OCI-LY7 (cell line): Measurements from ENCODE around the gene CACNA1I. TPM values are rescaled to one million over a fixed set of nuclear protein-coding genes. Genes with fewer than 3 reads are reported as not detected.

Experiments
- BruUV-seq: library from RNA; stranded (reverse); fragments of 400-500 nt; replicated peaks from 2 replicates; lab custom pipeline; 2021; lab: Mats Ljungman, UMichigan
- CTCF ChIA-PET: fragments of 300-600 bp; sonication (Branson Sonifier 250); formaldehyde crosslinking; loops from one replicate; lab custom pipeline; 2022; ENCODE audit warnings: antibody characterized with exemption; ENCODE audit not compliant: unreplicated experiment; lab: Charles Lee
- POLR2A ChIA-PET: fragments of 300-600 bp; sonication (Branson Sonifier 250); formaldehyde crosslinking; loops from one replicate; lab custom pipeline; 2022; ENCODE audit warnings: antibody characterized with exemption; lab: Charles Lee
- DNase-seq: peaks from one replicate; pipeline ENCODE4 v3.0.0-alpha.2; 2015; ENCODE audit warnings: low spot score
- H2AFZ ChIP-seq: fragments of 200-600 bp; sonication (generic), shearing (Covaris generic); 2 replicates; pipeline ENCODE4 v1.6.1; 2014; ENCODE audit warnings: mild to moderate bottlenecking, antibody characterized with exemption, low read length, moderate library complexity
- H3K27ac ChIP-seq: fragments of 200-600 bp; sonication (generic); 2 replicates; pipeline ENCODE4 v1.5.1; 2014; ENCODE audit warnings: mixed run types, low read depth, mild to moderate bottlenecking, moderate library complexity, low read length, inconsistent platforms; ENCODE audit not compliant: poor library complexity, severe bottlenecking
- H3K36me3 ChIP-seq: fragments of 200-600 bp; sonication (generic); 2 replicates; pipeline ENCODE4 v1.6.1; 2014; ENCODE audit warnings: mild to moderate bottlenecking, antibody characterized with exemption, low read length, moderate library complexity, mixed read lengths; ENCODE audit not compliant: insufficient read depth
- H3K4me1 ChIP-seq: fragments of 200-600 bp; sonication (generic); 2 replicates; pipeline ENCODE4 v1.5.1; 2014; ENCODE audit warnings: mild to moderate bottlenecking, low read length; ENCODE audit not compliant: insufficient read depth, poor library complexity, severe bottlenecking
- H3K4me2 ChIP-seq: fragments of 200-600 bp; sonication (generic); 2 replicates; pipeline ENCODE4 v1.6.1; 2014; ENCODE audit warnings: mild to moderate bottlenecking, low read length
- H3K4me3 ChIP-seq: fragments of 200-600 bp; sonication (generic); 2 replicates; pipeline ENCODE4 v1.5.1; 2014; ENCODE audit warnings: mild to moderate bottlenecking, low read depth, low read length; ENCODE audit not compliant: poor library complexity, severe bottlenecking
- H3K79me2 ChIP-seq: fragments of 200-600 bp; sonication (generic); 2 replicates; pipeline ENCODE4 v1.6.1; 2016; ENCODE audit warnings: low read depth, mild to moderate bottlenecking, low read length, moderate library complexity, mixed read lengths; ENCODE audit not compliant: insufficient read depth
- H3K9me2 ChIP-seq: fragments of 200-600 bp; sonication (generic); 2 replicates; pipeline ENCODE4 v1.6.1; 2016; ENCODE audit warnings: mild to moderate bottlenecking, low read length, mixed read lengths; ENCODE audit not compliant: insufficient read depth
- H3K9me3 ChIP-seq: fragments of 200-600 bp; sonication (generic); 2 replicates; pipeline ENCODE4 v1.6.1; 2014; ENCODE audit warnings: mild to moderate bottlenecking, mixed run types, low read length, mixed read lengths
- H4K20me1 ChIP-seq: fragments of 200-600 bp; sonication (generic); 2 replicates; pipeline ENCODE4 v1.6.1; 2014; ENCODE audit warnings: mild to moderate bottlenecking, antibody characterized with exemption, low read length, moderate library complexity, mixed read lengths; ENCODE audit not compliant: insufficient read depth
- CTCF ChIP-seq: fragments of 200-600 bp; sonication (generic); conservative IDR thresholded peaks from 2 replicates; pipeline ENCODE4 v1.5.1; 2014; ENCODE audit warnings: mild to moderate bottlenecking, antibody characterized with exemption, low read length, moderate library complexity, mixed read lengths
- EZH2phosphoT487 ChIP-seq: fragments of 200-600 bp; sonication (generic); IDR thresholded peaks from 2 replicates; pipeline ENCODE4 v1.6.1; 2018; ENCODE audit warnings: low read depth, borderline replicate concordance, mild to moderate bottlenecking, mixed run types, antibody characterized with exemption, low read length, moderate library complexity, mixed read lengths
- intact Hi-C: fragments of 100-400 bp; cut with micrococcal nuclease; formaldehyde crosslinking; loops from one replicate; pipeline ENCODE4 v1.10.0; 2022; ENCODE audit not compliant: unreplicated experiment
- total RNA-seq, 2 experiments: library from RNA; depleted of rRNA in 1 of 2; stranded (reverse); fragments of >200 nt in 1 of 2; shearing (Covaris generic) in 1 of 2; gene quantifications; 2 replicates each; pipeline ENCODE4 v1.2.3, GENCODE V29; 2014 to 2022

The CACNA1I gene
- total RNA-seq, 2 experiments from 2014 or later, result 0.03 TPM; not detected in 1

- Histone ChIP-seq H3K4me2 (no peak overlapping the region), H3K79me2 (no peaks in the 10 kb centered on the region), H3K27ac (no peak overlapping the region), H3K4me1 (no peaks in the 10 kb centered on the region), H4K20me1 (no peaks in the 10 kb centered on the region), H3K4me3 (no peak overlapping the region), H2AFZ (no peak overlapping the region), H3K9me3 (no peaks in the 10 kb centered on the region), H3K9me2 (no peaks in the 10 kb centered on the region), H3K36me3 (no peaks in the 10 kb centered on the region)
- CTCF ChIA-PET, result no interaction called here
- no TSS peak for BruUV-seq
- no peak for DNase-seq
- intact Hi-C loops, result no loop called here
- TF ChIP-seq CTCF (no peak), EZH2phosphoT487 (no peak)
- POLR2A ChIA-PET, result interaction anchor here (0.6 kb wide), 1 partner anchor 872 kb away, joined by 3 read pairs; no protein-coding TSS in a partner anchor
Measured at GRCh38 chr22:39646398-39647063, 76.0 kb downstream of the CACNA1I start.

- no peak overlapping the region for H3K27ac ChIP-seq
- TF ChIP-seq EZH2phosphoT487 (no peak), CTCF (no peak)
- no peaks in the 10 kb centered on the region for H3K36me3 ChIP-seq
- H4K20me1 ChIP-seq, result no peaks in the 10 kb centered on the region
- no TSS peak for BruUV-seq
- no peak for DNase-seq
- no peaks in the 10 kb centered on the region for H3K4me1 ChIP-seq
- ChIA-PET CTCF (no interaction called here), POLR2A (no interaction called here)
- H3K9me3 ChIP-seq, result no peaks in the 10 kb centered on the region
- H3K9me2 ChIP-seq, result no peaks in the 10 kb centered on the region
- intact Hi-C loops, result no loop called here
- H3K4me2 ChIP-seq, result no peak overlapping the region
- no peaks in the 10 kb centered on the region for H3K79me2 ChIP-seq
- no peak overlapping the region for H2AFZ ChIP-seq
- no peak overlapping the region for H3K4me3 ChIP-seq
Measured at GRCh38 chr22:39647836-39648629, 77.5 kb downstream of the CACNA1I start.

- no TSS peak for BruUV-seq
- H3K4me3 ChIP-seq, result no peak overlapping the region
- H3K79me2 ChIP-seq, result no peaks in the 10 kb centered on the region
- ChIA-PET POLR2A (no interaction called here), CTCF (no interaction called here)
- no peaks in the 10 kb centered on the region for H3K4me1 ChIP-seq
- H3K9me2 ChIP-seq, result no peaks in the 10 kb centered on the region
- H3K36me3 ChIP-seq, result no peaks in the 10 kb centered on the region
- H4K20me1 ChIP-seq, result no peaks in the 10 kb centered on the region
- H2AFZ ChIP-seq, result no peak overlapping the region
- no peaks in the 10 kb centered on the region for H3K9me3 ChIP-seq
- intact Hi-C loops, result no loop called here
- no peak for TF ChIP-seq CTCF
- no peak for TF ChIP-seq EZH2phosphoT487
- no peak overlapping the region for H3K4me2 ChIP-seq
- no peak for DNase-seq
- H3K27ac ChIP-seq, result no peak overlapping the region
Measured at GRCh38 chr22:39648630-39648950, 78.0 kb downstream of the CACNA1I start.
